Measurements from ENCODE around the gene RPTOR.

GRCh38 chr17:80691784-80692183, 147.1 kb downstream of the RPTOR start:
- TF ChIP-seq, protein P1, sequence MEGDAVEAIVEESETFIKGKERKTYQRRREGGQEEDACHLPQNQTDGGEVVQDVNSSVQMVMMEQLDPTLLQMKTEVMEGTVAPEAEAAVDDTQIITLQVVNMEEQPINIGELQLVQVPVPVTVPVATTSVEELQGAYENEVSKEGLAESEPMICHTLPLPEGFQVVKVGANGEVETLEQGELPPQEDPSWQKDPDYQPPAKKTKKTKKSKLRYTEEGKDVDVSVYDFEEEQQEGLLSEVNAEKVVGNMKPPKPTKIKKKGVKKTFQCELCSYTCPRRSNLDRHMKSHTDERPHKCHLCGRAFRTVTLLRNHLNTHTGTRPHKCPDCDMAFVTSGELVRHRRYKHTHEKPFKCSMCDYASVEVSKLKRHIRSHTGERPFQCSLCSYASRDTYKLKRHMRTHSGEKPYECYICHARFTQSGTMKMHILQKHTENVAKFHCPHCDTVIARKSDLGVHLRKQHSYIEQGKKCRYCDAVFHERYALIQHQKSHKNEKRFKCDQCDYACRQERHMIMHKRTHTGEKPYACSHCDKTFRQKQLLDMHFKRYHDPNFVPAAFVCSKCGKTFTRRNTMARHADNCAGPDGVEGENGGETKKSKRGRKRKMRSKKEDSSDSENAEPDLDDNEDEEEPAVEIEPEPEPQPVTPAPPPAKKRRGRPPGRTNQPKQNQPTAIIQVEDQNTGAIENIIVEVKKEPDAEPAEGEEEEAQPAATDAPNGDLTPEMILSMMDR (conservative IDR thresholded peaks at IDR 0.05 in 1 of 2, IDR thresholded peaks at IDR 0.05 in 1 of 2; ENCODE audit: low read depth in 1 of 2, low read length in 2 of 2) = no peak
- TF ChIP-seq EZH2 (IDR thresholded peaks at IDR 0.05; ENCODE audit: low read length, missing control alignments) = no peak
